DMS79 treated with DMSO at 0.1 percent for 48 hours (cell line): Measurements from ENCODE around the gene PAFAH1B2.
"Not testable (repeated sequence)": the region's sequence is repeated elsewhere in the genome, so short reads cannot be mapped to it uniquely, and the experiment has no call there.

Experiments used
- DNase-seq: peaks from one replicate; lab custom pipeline; 2025; lab: John Stamatoyannopoulos, UW

PAFAH1B2 gene, protein sequence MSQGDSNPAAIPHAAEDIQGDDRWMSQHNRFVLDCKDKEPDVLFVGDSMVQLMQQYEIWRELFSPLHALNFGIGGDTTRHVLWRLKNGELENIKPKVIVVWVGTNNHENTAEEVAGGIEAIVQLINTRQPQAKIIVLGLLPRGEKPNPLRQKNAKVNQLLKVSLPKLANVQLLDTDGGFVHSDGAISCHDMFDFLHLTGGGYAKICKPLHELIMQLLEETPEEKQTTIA

GRCh38 chr11:117143871-117144476 lies at the start of gene PAFAH1B2:
Gene PAFAH1B2, plus strand, starts transcription at chr11:117144287. Its CDS starts 8,161 bp downstream, at chr11:117152448.
- DNase-seq: peak; percentile 96

DNA sequence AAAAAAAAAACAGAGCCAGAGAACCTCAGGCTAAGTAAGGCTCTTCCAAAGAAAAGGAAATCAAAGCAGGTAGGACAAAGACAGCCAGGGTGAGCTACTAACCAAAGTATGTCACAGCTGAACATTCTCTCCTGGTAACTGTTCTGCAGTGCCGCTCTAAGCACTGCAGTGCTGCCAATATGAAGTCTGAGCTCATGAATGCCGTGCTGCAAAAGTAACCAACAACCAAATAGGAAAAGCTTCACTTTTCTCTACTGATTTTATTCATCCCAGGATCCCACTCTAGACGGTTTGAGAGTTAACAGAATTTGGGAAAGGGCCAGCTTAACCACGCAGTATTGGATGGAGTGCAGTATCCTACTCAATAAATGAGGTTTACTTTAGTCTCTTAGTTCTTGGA lies 49.3 kb upstream of the PAFAH1B2 start:
- DNase-seq: peak; percentile 75

GRCh38 chr11:117095284-117096161 lies 48.6 kb upstream of the PAFAH1B2 start:
- peak; percentile 72 for DNase-seq

- peak; percentile 39 for DNase-seq
These were observed 47.7 kb upstream of the PAFAH1B2 start for GRCh38 chr11:117096201-117096991.

DNA sequence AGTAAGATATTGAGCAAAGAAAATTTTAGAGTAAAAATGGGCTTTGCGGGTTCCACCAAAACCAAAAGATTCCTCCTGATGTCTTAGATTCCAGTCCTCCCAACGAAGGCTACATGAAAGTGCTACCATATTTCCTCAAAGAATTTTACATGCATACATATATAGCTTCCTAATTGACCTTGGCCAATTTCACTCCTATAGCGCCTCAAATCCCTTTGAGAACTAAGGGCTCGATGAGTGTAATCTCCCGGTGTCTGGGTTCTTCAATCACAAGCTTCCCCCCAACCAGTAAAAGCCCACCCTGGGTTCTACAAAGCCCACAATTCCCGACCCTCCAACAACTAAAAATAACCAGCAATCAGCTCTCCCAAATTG lies 47.1 kb upstream of the PAFAH1B2 start:
- no peak for DNase-seq

DNA sequence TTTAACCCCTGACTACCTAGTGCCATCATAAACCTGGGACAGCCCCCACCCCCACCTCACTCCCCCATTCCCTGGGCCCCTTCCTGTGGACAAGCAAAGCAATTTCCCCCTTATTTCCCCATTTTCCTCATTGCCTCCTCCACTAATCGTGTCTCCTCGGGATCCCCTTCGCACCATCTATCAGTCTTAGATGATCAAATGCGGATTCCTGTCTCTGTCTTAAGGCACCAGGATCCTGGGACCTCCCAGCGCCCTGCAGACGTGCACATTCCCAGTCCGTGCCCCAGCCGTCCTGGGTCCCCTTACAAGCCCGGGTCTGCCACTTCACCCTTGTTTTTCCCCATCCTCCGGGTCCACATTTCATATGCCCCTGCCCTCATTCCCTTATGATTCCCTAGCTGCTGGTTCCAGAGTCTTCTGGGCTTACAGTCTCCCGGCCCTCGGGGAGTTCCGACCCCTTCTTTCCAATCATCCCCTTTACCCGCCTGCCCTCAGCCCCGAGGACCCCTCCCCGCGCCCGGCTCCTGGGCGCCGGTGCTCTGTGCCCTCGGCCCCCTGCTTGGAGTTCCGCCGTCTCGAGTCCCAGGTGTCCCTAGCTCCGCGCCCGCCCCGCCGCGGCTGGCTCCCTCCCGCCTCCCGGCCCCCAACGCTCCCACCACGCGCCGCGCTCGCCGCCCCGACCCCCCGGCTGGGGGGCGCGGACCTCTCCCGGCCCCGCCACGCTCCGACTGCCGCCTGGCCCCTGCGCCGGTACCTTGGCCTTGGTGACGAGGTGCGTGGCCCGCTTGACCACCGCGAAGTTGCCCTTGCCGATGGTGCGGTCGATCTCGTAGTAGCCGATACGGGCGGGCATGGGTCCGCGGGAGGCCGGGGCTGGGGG lies 46.5 kb upstream of the PAFAH1B2 start:
- DNase-seq: peak; percentile 72

DNA sequence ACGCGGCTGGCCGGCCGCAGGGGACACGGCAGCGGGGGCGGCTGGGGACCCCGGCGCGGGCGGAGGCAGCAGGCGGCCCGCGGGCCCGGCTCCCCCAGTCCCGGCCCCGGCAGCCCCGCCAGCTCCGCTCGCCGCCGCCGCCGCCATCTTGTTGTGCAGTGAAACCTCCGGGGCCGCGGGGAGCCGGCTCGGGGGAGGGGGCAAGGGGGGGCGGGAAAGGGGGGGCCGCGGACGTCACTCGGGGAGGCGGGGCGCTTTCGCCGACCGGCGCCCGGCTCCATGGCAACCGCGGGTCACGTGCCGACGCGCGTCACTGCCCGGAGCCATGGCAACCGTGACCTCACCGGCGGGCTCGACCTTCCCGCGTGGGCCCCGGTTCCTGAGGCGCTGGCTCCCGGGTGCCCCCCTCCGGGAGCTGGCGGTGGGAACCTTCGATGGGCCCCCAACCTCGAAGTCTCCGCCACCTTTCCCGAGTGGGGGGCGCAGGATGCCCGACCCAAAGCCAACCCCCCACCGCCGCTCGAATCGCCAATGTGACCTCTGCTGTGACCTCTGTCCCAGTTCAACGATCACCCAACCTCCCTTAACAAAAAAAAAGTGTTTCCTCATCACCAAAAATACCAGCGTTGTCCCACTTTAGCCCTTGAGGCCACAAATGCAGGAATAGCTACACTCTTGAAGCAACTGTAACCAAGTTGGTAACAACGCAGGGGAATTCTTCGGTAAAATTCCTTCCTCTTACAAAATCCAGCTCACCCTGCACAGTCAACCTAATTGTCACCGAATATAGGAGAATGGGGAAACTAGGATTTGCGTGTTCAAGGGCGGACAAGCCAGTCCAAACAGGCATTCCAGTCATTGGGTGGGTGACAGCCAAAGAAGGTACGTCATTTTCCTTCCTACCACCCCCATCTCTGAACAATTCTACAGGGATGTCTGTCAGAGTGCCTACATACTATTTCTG lies 45.5 kb upstream of the PAFAH1B2 start, which contains the start of gene SIK3:
SIK3 (minus strand) TSS at position 160 of the 964 bp plus-strand sequence; CDS start at position 147, 13 bp downstream.
- peak; percentile 78 for DNase-seq

- DNase-seq: no peak
These were observed 44.4 kb upstream of the PAFAH1B2 start for GRCh38 chr11:117099696-117100095.

DNA sequence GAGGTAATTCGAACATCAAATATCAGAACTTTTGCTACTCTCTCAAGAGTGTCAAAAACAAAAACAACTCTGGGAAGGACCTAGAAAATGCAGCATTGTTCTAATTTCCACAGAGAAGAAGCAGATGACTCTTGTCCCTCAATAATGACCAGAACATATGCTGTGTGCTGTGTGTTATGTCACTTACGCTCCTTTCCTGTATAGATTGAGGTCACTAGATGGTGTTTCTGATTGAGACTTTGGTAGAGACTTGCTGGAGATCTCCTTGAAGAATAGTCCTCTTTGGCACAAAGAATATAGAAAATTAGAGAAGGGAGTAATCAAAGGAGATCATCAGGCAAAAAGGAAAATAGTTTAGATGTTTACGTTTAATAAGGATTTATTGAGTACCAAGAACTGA lies 43.5 kb upstream of the PAFAH1B2 start:
- no peak for DNase-seq

GRCh38 chr11:117107701-117108590 lies 36.1 kb upstream of the PAFAH1B2 start:
- DNase-seq: no peak

- no peak for DNase-seq
These were observed 33.7 kb upstream of the PAFAH1B2 start for GRCh38 chr11:117110294-117110950.

DNA sequence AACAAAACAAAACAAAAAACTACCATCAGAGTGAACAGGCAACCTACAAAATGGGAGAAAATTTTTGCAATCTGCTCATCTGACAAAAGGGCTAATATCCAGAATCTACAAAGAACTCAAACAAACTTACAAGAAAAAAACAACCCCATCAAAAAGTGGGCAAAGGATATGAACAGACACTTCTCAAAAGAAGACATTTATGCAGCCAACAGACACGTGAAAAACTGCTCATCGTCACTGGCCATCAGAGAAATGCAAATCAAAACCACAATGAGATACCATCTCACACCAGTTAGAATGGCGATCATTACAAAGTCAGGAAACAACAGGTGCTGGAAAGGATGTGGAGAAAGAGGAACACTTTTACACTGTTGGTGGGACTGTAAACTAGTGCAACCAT lies 31.6 kb upstream of the PAFAH1B2 start:
- not testable (repeated sequence) for DNase-seq

DNA sequence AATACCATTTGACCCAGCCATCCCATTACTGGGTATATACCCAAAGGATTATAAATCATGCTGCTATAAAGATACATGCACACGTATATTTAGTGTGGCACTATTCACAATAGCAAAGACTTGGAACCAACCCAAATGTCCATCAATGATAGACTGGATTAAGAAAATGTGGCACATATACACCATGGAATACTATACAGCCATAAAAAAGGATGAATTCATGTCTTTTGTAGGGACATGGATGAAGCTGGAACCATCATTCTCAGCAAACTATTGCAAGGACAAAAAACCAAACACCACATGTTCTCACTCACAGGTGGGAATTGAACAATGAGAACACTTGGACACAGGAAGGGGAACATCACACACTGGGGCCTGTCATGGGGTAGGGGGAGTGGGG lies 31.1 kb upstream of the PAFAH1B2 start:
- DNase-seq: not testable (repeated sequence)

DNA sequence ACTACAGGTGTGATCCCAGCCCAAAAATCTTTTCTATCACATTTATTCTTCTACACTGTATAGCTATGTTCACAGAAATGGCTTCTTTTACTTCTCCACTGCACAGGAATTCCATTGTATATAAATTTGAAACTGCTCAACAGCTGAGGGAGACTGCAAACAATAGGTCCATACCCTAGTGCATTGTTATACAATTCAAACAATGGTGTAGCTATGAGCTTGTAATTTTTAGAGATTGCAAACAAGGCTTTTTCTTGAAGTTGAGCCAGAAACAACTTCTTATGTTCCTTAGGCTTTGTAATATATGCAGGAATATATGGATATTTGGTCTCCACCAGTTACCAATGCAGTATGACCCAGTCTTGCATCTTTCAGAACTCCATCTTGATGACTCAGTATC lies 26.4 kb upstream of the PAFAH1B2 start:
- no peak for DNase-seq

- no peak for DNase-seq
These were observed 22.9 kb upstream of the PAFAH1B2 start for GRCh38 chr11:117121176-117121575.

GRCh38 chr11:117122556-117122955 lies 21.5 kb upstream of the PAFAH1B2 start:
- DNase-seq: no peak

- no peak for DNase-seq
These were observed 17.7 kb upstream of the PAFAH1B2 start for GRCh38 chr11:117126223-117126965.
